C4-2B (cell line): ENCODE results near the gene IL36B.

Source experiments
- ZFX ChIP-seq: fragments of 450-650 bp; IDR thresholded peaks from 2 replicates; pipeline ENCODE4 v1.6.1; 2017
- TF ChIP-seq, protein P1 (sequence below): fragments of 450-650 bp; conservative IDR thresholded peaks from 2 replicates; pipeline ENCODE4 v1.5.1; 2017; ENCODE audit warnings: mild to moderate bottlenecking

DNA sequence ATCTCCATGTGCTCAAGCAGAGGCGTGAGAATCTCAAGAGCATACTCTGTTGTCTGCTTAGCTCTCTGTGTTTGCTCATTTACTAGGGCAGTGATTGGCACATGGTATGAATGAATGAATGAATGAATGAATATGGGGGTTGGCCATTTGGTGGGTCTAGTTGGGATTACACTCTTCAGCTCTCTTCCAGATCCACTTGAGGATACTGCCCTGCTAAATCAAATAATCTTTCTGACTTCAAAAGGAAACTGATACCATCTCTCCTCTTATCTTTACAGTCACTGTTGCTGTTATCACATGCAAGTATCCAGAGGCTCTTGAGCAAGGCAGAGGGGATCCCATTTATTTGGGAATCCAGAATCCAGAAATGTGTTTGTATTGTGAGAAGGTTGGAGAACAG lies 72.9 kb downstream of the IL36B start:
- TF ChIP-seq, protein P1, sequence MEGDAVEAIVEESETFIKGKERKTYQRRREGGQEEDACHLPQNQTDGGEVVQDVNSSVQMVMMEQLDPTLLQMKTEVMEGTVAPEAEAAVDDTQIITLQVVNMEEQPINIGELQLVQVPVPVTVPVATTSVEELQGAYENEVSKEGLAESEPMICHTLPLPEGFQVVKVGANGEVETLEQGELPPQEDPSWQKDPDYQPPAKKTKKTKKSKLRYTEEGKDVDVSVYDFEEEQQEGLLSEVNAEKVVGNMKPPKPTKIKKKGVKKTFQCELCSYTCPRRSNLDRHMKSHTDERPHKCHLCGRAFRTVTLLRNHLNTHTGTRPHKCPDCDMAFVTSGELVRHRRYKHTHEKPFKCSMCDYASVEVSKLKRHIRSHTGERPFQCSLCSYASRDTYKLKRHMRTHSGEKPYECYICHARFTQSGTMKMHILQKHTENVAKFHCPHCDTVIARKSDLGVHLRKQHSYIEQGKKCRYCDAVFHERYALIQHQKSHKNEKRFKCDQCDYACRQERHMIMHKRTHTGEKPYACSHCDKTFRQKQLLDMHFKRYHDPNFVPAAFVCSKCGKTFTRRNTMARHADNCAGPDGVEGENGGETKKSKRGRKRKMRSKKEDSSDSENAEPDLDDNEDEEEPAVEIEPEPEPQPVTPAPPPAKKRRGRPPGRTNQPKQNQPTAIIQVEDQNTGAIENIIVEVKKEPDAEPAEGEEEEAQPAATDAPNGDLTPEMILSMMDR = no peak
- no peak for TF ChIP-seq ZFX
